ENCODE measurements around the gene SH2D3C. TPM values are rescaled to one million over a fixed set of nuclear protein-coding genes. Genes with fewer than 3 reads are reported as not detected.

SH2D3C gene, protein sequence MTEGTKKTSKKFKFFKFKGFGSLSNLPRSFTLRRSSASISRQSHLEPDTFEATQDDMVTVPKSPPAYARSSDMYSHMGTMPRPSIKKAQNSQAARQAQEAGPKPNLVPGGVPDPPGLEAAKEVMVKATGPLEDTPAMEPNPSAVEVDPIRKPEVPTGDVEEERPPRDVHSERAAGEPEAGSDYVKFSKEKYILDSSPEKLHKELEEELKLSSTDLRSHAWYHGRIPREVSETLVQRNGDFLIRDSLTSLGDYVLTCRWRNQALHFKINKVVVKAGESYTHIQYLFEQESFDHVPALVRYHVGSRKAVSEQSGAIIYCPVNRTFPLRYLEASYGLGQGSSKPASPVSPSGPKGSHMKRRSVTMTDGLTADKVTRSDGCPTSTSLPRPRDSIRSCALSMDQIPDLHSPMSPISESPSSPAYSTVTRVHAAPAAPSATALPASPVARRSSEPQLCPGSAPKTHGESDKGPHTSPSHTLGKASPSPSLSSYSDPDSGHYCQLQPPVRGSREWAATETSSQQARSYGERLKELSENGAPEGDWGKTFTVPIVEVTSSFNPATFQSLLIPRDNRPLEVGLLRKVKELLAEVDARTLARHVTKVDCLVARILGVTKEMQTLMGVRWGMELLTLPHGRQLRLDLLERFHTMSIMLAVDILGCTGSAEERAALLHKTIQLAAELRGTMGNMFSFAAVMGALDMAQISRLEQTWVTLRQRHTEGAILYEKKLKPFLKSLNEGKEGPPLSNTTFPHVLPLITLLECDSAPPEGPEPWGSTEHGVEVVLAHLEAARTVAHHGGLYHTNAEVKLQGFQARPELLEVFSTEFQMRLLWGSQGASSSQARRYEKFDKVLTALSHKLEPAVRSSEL
- total RNA-seq, result 10 to 100 TPM in 1 of 2 donors, 1 to 10 TPM in 1; 9.4 to 11.6 TPM
- polyA plus RNA-seq (ENCODE audit: insufficient read length in 2 of 2), result 10 to 100 TPM; 23.8 to 29.4 TPM
- long read RNA-seq, donor 1, partial matches to known transcripts, result 0 of 7 reads
- long read RNA-seq, donor 1, other reads (novel, unspliced or antisense), result 0 of 7 reads
- long read RNA-seq, donor 2, result 0 reads
- long read RNA-seq, donor 3, partial matches to known transcripts, result 17 of 19 reads
- long read RNA-seq, donor 3, other reads (novel, unspliced or antisense), result 0 of 19 reads
- long read RNA-seq, donor 4, partial matches to known transcripts, result 10 of 24 reads
- long read RNA-seq, donor 4, other reads (novel, unspliced or antisense), result 12 of 24 reads

GRCh38 chr9:127778280-127779135 lies at the start of gene SH2D3C:
TSS of gene SH2D3C (minus strand) at chr9:127778666. CDS start at chr9:127778627, 39 bp downstream.
- peaks cover 6% of the 10 kb centered on the region for H3K27me3 ChIP-seq (ENCODE audit: control insufficient read depth, insufficient read depth, low read length)
- H3K4me1 ChIP-seq (ENCODE audit: control insufficient read depth, insufficient read depth, low read length), result peaks cover 50% of the 10 kb centered on the region
- H3K4me3 ChIP-seq (ENCODE audit: low read depth, low read length), result no peak within 1 kb of the TSS
- peaks cover 3% of the 10 kb centered on the region for H3K36me3 ChIP-seq (ENCODE audit: control insufficient read depth, insufficient read depth, low read length)
- WGBS (ENCODE audit: insufficient coverage), result 45% methylated on average over 13 of the region's 13 CpGs
- peak within 1 kb of the TSS; percentile 79 for H3K27ac ChIP-seq (ENCODE audit: low read depth, low read length)
- DNase-seq (ENCODE audit: low read depth in 4 of 6, low spot score in 6 of 6), result no peak
- no peaks in the 10 kb centered on the region for H3K9me3 ChIP-seq (ENCODE audit: control insufficient read depth, insufficient read depth, low read length)

DNA sequence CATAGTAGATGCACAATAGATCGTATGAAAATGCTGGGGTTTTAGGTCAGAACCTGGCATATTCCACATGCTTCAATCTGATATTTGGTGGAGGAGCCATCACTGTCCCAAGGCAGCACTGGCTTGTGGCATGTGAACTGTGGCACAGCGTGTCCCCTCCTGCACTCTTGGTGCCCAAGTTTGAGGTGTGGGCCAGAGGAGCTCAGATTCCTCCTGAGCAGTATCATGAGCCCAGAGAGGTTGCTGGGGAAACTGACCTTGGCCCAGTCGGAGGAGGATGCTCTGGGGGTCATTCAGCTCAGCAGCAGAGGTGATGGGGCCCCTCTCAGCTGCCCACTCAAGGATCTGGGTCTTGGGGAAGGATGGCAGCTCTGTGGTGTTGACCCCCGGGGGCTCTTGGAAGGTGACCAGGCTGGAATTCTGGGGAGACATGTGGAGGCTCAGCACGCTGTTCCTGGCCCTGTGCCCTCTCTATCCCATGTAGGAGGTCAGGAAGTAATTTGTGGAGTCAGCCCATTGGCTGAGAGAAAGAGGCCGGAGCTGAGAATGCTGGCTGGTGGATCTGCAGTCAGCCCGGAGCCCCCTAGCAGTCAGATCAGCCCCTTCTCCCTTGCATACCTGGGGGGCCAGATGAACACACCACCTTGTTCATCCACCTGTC lies 47.9 kb upstream of the SH2D3C start:
- WGBS (ENCODE audit: insufficient coverage), result 66% methylated on average over 7 of the region's 7 CpGs
- Histone ChIP-seq H3K36me3 (ENCODE audit: control insufficient read depth, insufficient read depth, low read length) (no peaks in the 10 kb centered on the region), H3K27me3 (ENCODE audit: control insufficient read depth, insufficient read depth, low read length) (peaks cover 21% of the 10 kb centered on the region), H3K4me3 (ENCODE audit: low read depth, low read length) (no peak overlapping the region), H3K27ac (ENCODE audit: low read depth, low read length) (no peak overlapping the region), H3K4me1 (ENCODE audit: control insufficient read depth, insufficient read depth, low read length) (peaks cover 32% of the 10 kb centered on the region), H3K9me3 (ENCODE audit: control insufficient read depth, insufficient read depth, low read length) (no peaks in the 10 kb centered on the region)
- DNase-seq (ENCODE audit: low read depth in 4 of 6, low spot score in 6 of 6), result no peak

DNA sequence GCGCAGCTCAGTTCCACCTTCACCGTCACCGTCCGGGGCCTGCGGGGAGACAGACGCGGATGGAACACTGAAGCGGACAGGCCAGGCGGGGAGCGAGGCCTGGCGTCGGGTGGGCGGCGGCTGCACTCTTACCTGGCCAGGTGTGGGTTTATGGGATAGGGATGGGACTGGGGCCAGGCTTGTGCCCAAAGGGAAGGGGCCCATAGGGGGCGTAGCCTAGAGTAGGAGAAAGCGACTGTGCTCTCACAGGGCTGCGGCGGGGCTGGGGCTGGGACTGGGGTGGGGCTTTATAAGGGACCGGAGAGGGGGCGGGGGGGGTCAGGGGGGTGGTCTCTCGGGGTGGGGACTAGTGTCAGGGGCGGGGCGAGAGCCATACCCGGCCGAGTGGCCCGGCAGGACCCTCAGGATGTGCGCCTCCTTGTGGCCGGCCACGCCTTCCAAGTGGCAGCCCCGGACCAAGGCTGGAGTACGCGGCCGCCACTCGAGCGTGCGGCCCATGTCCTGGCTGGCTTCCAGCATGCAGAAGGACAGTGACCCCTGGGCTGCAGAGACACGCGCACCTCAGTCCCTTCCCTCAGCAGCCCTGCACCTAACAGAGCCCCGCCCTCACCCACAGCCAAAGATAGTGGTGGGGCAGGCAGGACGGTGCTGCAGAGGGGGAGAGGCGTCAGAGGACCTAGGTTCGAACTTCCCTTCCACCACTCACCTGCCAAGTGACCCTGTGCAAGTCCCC lies 47.0 kb upstream of the SH2D3C start:
- Histone ChIP-seq H3K4me3 (ENCODE audit: low read depth, low read length) (no peak overlapping the region), H3K27me3 (ENCODE audit: control insufficient read depth, insufficient read depth, low read length) (peaks cover 21% of the 10 kb centered on the region), H3K4me1 (ENCODE audit: control insufficient read depth, insufficient read depth, low read length) (peaks cover 32% of the 10 kb centered on the region), H3K27ac (ENCODE audit: low read depth, low read length) (no peak overlapping the region), H3K36me3 (ENCODE audit: control insufficient read depth, insufficient read depth, low read length) (no peaks in the 10 kb centered on the region), H3K9me3 (ENCODE audit: control insufficient read depth, insufficient read depth, low read length) (no peaks in the 10 kb centered on the region)
- peak in 1 of 6 donors; percentile 12 for DNase-seq (ENCODE audit: low read depth in 4 of 6, low spot score in 6 of 6)
- 21% methylated on average over 29 of the region's 42 CpGs for WGBS (ENCODE audit: insufficient coverage)

- peaks cover 18% of the 10 kb centered on the region for H3K36me3 ChIP-seq (ENCODE audit: control insufficient read depth, insufficient read depth, low read length)
- no peak overlapping the region for H3K27ac ChIP-seq (ENCODE audit: low read depth, low read length)
- peaks cover 25% of the 10 kb centered on the region for H3K4me1 ChIP-seq (ENCODE audit: control insufficient read depth, insufficient read depth, low read length)
- peak in 1 of 6 donors; percentile 7 for DNase-seq (ENCODE audit: low read depth in 4 of 6, low spot score in 6 of 6)
- WGBS (ENCODE audit: insufficient coverage), result 60% methylated on average over 1 of the region's 4 CpGs
- H3K4me3 ChIP-seq (ENCODE audit: low read depth, low read length), result no peak overlapping the region
- peaks cover 14% of the 10 kb centered on the region for H3K27me3 ChIP-seq (ENCODE audit: control insufficient read depth, insufficient read depth, low read length)
- no peaks in the 10 kb centered on the region for H3K9me3 ChIP-seq (ENCODE audit: control insufficient read depth, insufficient read depth, low read length)
Measured at GRCh38 chr9:127822108-127822507, 43.6 kb upstream of the SH2D3C start.

DNA sequence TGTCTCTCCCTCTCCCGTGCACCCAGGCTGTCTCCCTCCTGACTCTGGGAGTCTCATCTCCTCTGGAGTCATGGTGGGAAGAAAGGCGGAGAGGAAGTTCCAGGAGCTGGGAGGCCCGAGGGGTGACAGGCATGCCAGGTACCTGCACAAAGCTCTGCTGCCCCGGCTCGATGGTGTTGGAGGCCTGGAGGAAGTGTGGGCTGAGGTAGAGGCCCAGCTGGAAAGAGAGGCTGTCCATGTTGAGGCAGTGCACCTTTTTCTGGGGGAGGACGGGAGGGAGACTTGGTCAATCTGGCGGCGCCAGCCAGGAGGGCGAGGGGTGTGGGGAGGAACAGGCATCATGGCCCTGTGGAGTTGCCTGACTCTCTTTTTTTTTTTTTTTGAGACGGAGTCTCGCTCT lies 40.1 kb upstream of the SH2D3C start:
- Histone ChIP-seq H3K27ac (ENCODE audit: low read depth, low read length) (no peak overlapping the region), H3K4me3 (ENCODE audit: low read depth, low read length) (no peak overlapping the region), H3K9me3 (ENCODE audit: control insufficient read depth, insufficient read depth, low read length) (no peaks in the 10 kb centered on the region), H3K4me1 (ENCODE audit: control insufficient read depth, insufficient read depth, low read length) (peaks cover 22% of the 10 kb centered on the region), H3K27me3 (ENCODE audit: control insufficient read depth, insufficient read depth, low read length) (no peaks in the 10 kb centered on the region), H3K36me3 (ENCODE audit: control insufficient read depth, insufficient read depth, low read length) (peaks cover 53% of the 10 kb centered on the region)
- DNase-seq (ENCODE audit: low read depth in 4 of 6, low spot score in 6 of 6), result no peak
- WGBS (ENCODE audit: insufficient coverage), result 95% methylated on average over 5 of the region's 11 CpGs

DNA sequence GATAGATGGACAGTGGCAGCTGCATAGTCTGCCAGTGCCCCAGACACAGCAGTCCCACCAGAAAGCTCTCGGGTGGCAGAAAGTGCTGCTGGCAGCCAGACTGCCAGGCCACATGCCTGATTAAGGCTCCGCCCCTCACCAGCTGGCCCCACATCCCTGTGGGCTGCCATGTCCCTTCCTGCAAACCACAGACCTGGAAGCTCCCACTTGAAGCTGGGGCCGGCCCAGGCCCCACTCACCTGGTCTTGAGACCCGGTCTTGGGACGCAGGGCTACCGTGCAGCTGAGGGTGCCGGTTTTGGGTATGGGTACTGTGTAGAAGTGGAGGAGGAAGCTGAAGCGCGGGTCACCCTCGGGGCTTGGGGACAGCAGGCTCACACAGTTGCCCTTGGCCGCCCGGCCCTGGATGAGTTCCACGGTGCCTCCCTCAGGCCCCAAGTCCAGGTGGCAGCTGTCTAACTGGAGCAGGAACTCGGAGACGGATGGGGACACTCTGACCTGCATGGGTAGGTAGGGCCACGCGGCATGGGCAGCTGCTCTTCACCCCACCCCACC lies 39.5 kb upstream of the SH2D3C start:
- no peak for DNase-seq (ENCODE audit: low read depth in 4 of 6, low spot score in 6 of 6)
- no peaks in the 10 kb centered on the region for H3K27me3 ChIP-seq (ENCODE audit: control insufficient read depth, insufficient read depth, low read length)
- H3K27ac ChIP-seq (ENCODE audit: low read depth, low read length), result no peak overlapping the region
- H3K4me1 ChIP-seq (ENCODE audit: control insufficient read depth, insufficient read depth, low read length), result peaks cover 24% of the 10 kb centered on the region
- H3K36me3 ChIP-seq (ENCODE audit: control insufficient read depth, insufficient read depth, low read length), result peaks cover 59% of the 10 kb centered on the region
- WGBS (ENCODE audit: insufficient coverage), result 86% methylated on average over 13 of the region's 17 CpGs
- no peak overlapping the region for H3K4me3 ChIP-seq (ENCODE audit: low read depth, low read length)
- no peaks in the 10 kb centered on the region for H3K9me3 ChIP-seq (ENCODE audit: control insufficient read depth, insufficient read depth, low read length)

DNA sequence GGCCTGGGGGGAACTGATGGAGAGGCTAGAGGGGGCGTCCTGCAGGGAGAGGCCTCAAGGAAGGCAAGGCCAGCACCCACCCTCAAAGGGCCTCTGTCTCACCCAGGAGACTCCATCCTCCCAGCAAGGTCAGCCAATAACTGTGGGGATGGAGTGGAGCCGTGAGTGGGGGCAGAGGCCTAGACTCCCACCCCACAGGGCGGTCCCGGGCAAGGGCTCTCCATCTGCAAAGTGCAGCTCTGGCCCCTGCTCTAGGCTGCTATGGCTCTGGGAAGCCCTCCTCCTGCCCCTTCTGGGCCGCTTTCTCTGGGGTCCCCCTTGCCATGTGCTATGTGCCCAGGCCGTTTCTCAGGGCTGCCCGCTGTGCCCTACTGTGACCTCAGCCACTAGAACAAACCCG lies 38.3 kb upstream of the SH2D3C start:
- 83% methylated on average over 7 of the region's 8 CpGs for WGBS (ENCODE audit: insufficient coverage)
- no peaks in the 10 kb centered on the region for H3K9me3 ChIP-seq (ENCODE audit: control insufficient read depth, insufficient read depth, low read length)
- no peaks in the 10 kb centered on the region for H3K27me3 ChIP-seq (ENCODE audit: control insufficient read depth, insufficient read depth, low read length)
- peaks cover 24% of the 10 kb centered on the region for H3K4me1 ChIP-seq (ENCODE audit: control insufficient read depth, insufficient read depth, low read length)
- peaks cover 70% of the 10 kb centered on the region for H3K36me3 ChIP-seq (ENCODE audit: control insufficient read depth, insufficient read depth, low read length)
- H3K27ac ChIP-seq (ENCODE audit: low read depth, low read length), result no peak overlapping the region
- no peak for DNase-seq (ENCODE audit: low read depth in 4 of 6, low spot score in 6 of 6)
- no peak overlapping the region for H3K4me3 ChIP-seq (ENCODE audit: low read depth, low read length)

DNA sequence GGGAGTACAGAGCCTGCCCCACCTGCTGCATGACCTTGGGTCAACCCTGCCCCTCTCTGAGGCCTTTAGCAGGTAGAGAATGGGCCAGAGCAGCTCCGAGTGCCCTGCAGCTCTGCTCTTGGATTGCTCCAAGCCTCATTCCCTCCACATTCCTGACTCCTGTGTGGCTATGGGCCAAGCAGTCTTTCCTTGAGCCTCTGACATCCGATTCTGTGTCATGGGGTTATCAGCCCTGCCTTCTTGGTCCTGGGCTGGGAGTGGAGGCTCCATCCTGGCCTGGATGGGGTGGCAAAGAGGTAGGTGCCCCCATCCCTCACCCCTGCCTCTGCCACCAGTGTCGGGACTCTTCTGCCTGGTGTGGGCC lies 37.9 kb upstream of the SH2D3C start:
- no peak overlapping the region for H3K4me3 ChIP-seq (ENCODE audit: low read depth, low read length)
- peaks cover 24% of the 10 kb centered on the region for H3K4me1 ChIP-seq (ENCODE audit: control insufficient read depth, insufficient read depth, low read length)
- H3K27me3 ChIP-seq (ENCODE audit: control insufficient read depth, insufficient read depth, low read length), result no peaks in the 10 kb centered on the region
- DNase-seq (ENCODE audit: low read depth in 4 of 6, low spot score in 6 of 6), result no peak
- peaks cover 70% of the 10 kb centered on the region for H3K36me3 ChIP-seq (ENCODE audit: control insufficient read depth, insufficient read depth, low read length)
- no peak overlapping the region for H3K27ac ChIP-seq (ENCODE audit: low read depth, low read length)
- no peaks in the 10 kb centered on the region for H3K9me3 ChIP-seq (ENCODE audit: control insufficient read depth, insufficient read depth, low read length)
- 80% methylated on average over 1 of the region's 3 CpGs for WGBS (ENCODE audit: insufficient coverage)

All from spinal cord (tissue), 10 donors.